GM23338 (cell line): Measurements from ENCODE around the gene ELAVL3. TPM values are rescaled to one million over a fixed set of nuclear protein-coding genes. Genes with fewer than 3 reads are reported as not detected.

Source experiments
- ATAC-seq: fragments of 200-7000 bp; cut with Tn5 transposase; 3 replicates; pipeline ENCODE4 v1.9.1; 2020
- DNase-seq: peaks from one replicate; pipeline ENCODE4 v3.0.0-alpha.2; 2015; ENCODE audit warnings: low spot score
- H2AFZ ChIP-seq: fragments of 200-600 bp; sonication (generic); 2 replicates; pipeline ENCODE4 v1.8.0; 2016; ENCODE audit warnings: antibody characterized with exemption, mild to moderate bottlenecking, moderate library complexity
- H3F3A ChIP-seq: fragments of 200-600 bp; sonication (generic); replicated peaks from 2 replicates; pipeline ENCODE4 v1.8.0; 2017; ENCODE audit warnings: antibody characterized with exemption, mixed run types, low read depth
- H3K27ac ChIP-seq: fragments of 200-600 bp; sonication (generic); 2 replicates; pipeline ENCODE4 v1.6.1; 2016; ENCODE audit warnings: low read depth
- H3K27me3 ChIP-seq: fragments of 200-600 bp; sonication (generic); 2 replicates; pipeline ENCODE4 v1.8.0; 2016; ENCODE audit warnings: mild to moderate bottlenecking, mixed run types, moderate library complexity; ENCODE audit not compliant: insufficient read depth
- H3K36me3 ChIP-seq: fragments of 200-600 bp; sonication (generic); 2 replicates; pipeline ENCODE4 v1.8.0; 2016; ENCODE audit warnings: mild to moderate bottlenecking; ENCODE audit not compliant: insufficient read depth
- H3K4me1 ChIP-seq: fragments of 200-600 bp; sonication (generic); 2 replicates; pipeline ENCODE4 v1.8.0; 2016; ENCODE audit warnings: mild to moderate bottlenecking, moderate library complexity; ENCODE audit not compliant: insufficient read depth
- H3K4me2 ChIP-seq: fragments of 200-600 bp; sonication (generic); 2 replicates; pipeline ENCODE4 v1.7.1; 2017; ENCODE audit warnings: mixed run types
- H3K4me3 ChIP-seq: fragments of 200-600 bp; sonication (generic); 2 replicates; pipeline ENCODE4 v1.6.1; 2016; ENCODE audit warnings: mixed run types
- H3K79me2 ChIP-seq: fragments of 200-600 bp; sonication (generic); replicated peaks from 2 replicates; pipeline ENCODE4 v1.8.0; 2017; ENCODE audit warnings: mild to moderate bottlenecking; ENCODE audit not compliant: insufficient read depth
- H3K9me2 ChIP-seq: fragments of 200-600 bp; sonication (generic); 2 replicates; pipeline ENCODE4 v1.8.0; 2017; ENCODE audit not compliant: insufficient read depth
- H4K20me1 ChIP-seq: fragments of 200-600 bp; sonication (generic); replicated peaks from 2 replicates; pipeline ENCODE4 v1.8.0; 2017; ENCODE audit warnings: mild to moderate bottlenecking; ENCODE audit not compliant: insufficient read depth
- H3K27ac Mint-ChIP-seq: 2 replicates; pipeline ENCODE4 v1.8.0; 2020; ENCODE audit warnings: inconsistent platforms, mild to moderate bottlenecking, moderate library complexity, mixed read lengths
- H3K27me3 Mint-ChIP-seq: 3 replicates; pipeline ENCODE4 v1.8.0; 2022; ENCODE audit warnings: low read depth, mild to moderate bottlenecking, moderate library complexity, mixed read lengths, inconsistent platforms; ENCODE audit not compliant: insufficient read depth, poor library complexity
- H3K36me3 Mint-ChIP-seq: 3 replicates; pipeline ENCODE4 v1.8.0; 2021; ENCODE audit warnings: low read depth, mild to moderate bottlenecking, inconsistent platforms, moderate library complexity, mixed read lengths
- H3K4me1 Mint-ChIP-seq: 3 replicates; pipeline ENCODE4 v1.8.0; 2020; ENCODE audit warnings: mild to moderate bottlenecking, inconsistent platforms, mixed read lengths
- H3K4me3 Mint-ChIP-seq: 3 replicates; pipeline ENCODE4 v1.8.0; 2021; ENCODE audit warnings: moderate library complexity, mild to moderate bottlenecking, inconsistent platforms, mixed read lengths
- H3K9me3 Mint-ChIP-seq: 3 replicates; pipeline ENCODE4 v1.8.0; 2020; ENCODE audit warnings: moderate library complexity, mild to moderate bottlenecking, inconsistent platforms, mixed read lengths
- CREB1 ChIP-seq: fragments of 250-450 bp; sonication (Bioruptor Pico); IDR thresholded peaks from 2 replicates; pipeline ENCODE4 v1.5.0; 2020; ENCODE audit warnings: low read depth, mild to moderate bottlenecking, moderate library complexity
- ETS1 ChIP-seq: IDR thresholded peaks from 2 replicates; pipeline ENCODE4 v1.6.1; 2016; ENCODE audit warnings: antibody characterized with exemption
- EZH2phosphoT487 ChIP-seq: fragments of 200-600 bp; sonication (generic); IDR thresholded peaks from one replicate; pipeline ENCODE4 v1.8.1; 2018; ENCODE audit warnings: antibody characterized with exemption; ENCODE audit not compliant: unreplicated experiment
- POLR2AphosphoS5 ChIP-seq: IDR thresholded peaks from 2 replicates; pipeline ENCODE4 v1.6.1; 2016; ENCODE audit warnings: antibody characterized with exemption, low read depth
- STAT1 ChIP-seq: IDR thresholded peaks from one replicate; pipeline ENCODE4 v1.6.1; 2016; ENCODE audit warnings: antibody characterized with exemption; ENCODE audit not compliant: unreplicated experiment
- ZNF114 ChIP-seq: fragments of 250-450 bp; sonication (Bioruptor Pico); IDR thresholded peaks from 2 replicates; pipeline ENCODE4 v1.5.0; 2020; ENCODE audit warnings: mild to moderate bottlenecking, moderate library complexity
- ZNF331 ChIP-seq: fragments of 250-450 bp; sonication (Bioruptor Pico); IDR thresholded peaks from 2 replicates; pipeline ENCODE4 v1.5.0; 2020; ENCODE audit warnings: low read depth, mild to moderate bottlenecking, moderate library complexity
- ZNF462 ChIP-seq: fragments of 250-450 bp; sonication (Bioruptor Pico); IDR thresholded peaks from 2 replicates; pipeline ENCODE4 v1.5.0; 2020; ENCODE audit warnings: mild to moderate bottlenecking, moderate library complexity
- polyA plus RNA-seq: library from polyadenylated mRNA; unstranded; fragments of >200 nt; fragmentation: Nextera tagmentation; extraction: Ambion mirVana; gene quantifications from 2 replicates; pipeline ENCODE4 v1.2.1, GENCODE V29; 2016
- total RNA-seq: library from RNA; depleted of rRNA; stranded (reverse); fragments of >200 nt; shearing (Covaris generic); gene quantifications from 2 replicates; pipeline ENCODE4 v1.2.3, GENCODE V29; 2014
- TF ChIP-seq, protein P1 (sequence below): IDR thresholded peaks from one replicate; pipeline ENCODE4 v1.6.1; 2018; ENCODE audit warnings: antibody characterized with exemption; ENCODE audit not compliant: unreplicated experiment

The ELAVL3 gene
- total and polyA plus RNA-seq, 2 experiments from 2014 or later, result 0.45 to 1.2 TPM

DNA sequence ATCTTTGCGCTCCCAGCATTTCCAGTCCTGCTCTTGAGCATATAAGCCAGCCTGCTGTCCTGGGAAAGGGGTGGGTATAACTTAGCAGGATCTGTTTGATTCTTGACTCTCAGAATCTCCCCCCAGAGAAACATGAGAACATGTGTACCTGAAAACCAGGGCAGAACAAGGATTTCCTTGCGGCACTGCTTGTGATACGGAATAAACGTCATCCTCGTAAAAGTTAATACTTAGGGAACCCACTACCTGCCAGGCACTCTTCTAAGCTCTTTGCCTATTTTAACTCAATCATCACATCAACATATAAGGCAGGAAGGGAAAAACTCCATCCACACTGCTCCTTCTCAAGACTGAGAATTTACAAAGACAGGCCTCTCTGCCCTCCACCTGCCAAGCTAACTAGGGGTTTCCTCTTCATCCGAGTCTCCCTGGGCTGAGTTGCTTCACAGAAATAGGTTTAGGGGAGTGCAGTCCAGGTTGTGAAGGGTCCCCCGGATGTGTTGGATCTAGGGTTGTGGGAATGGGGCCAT is 23.7 kb upstream of the ELAVL3 start (continued):
- TF ChIP-seq ZNF114 (CRISPR knock-in tag) (no peak), STAT1 (no peak), EZH2phosphoT487 (no peak), POLR2AphosphoS5 (no peak), ETS1 (no peak), ZNF462 (no peak)

DNA sequence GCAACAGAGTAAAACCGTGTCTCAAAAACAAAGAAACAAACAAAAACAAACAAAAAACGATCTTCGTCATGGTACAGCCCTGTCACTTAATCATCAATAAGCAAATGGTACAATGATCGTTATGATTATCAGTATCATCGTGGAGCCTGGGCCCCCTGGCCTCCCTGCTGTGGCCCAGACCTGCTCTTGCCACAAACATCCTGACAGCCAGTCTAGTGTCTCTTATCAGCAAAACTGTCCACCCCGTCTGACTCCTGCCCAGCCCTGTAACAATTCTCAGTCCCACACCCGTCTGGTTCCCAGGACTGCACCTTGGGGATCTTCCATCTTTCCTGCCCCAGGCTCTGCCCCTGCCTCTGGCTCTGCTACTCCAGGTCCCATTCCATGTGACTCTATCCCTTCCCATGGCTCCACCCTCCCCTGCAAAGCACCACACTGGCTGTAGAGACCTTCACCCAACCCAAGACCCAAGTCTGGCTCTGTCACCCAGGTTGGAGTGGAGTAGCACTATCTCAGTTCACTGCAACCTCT is 19.1 kb upstream of the ELAVL3 start:
- Histone ChIP-seq H3K36me3 (no peaks in the 10 kb centered on the region), H4K20me1 (0 out of 2 replicates have a peak, but pooled peaks cover 4% of the 10 kb centered on the region), H2AFZ (no peak overlapping the region), H3K9me2 (no peaks in the 10 kb centered on the region), H3K4me2 (no peak overlapping the region), H3K4me1 (peaks cover 6% of the 10 kb centered on the region), H3F3A (0 out of 2 replicates have a peak, but pooled peaks cover 2% of the 10 kb centered on the region), H3K4me3 (no peak overlapping the region), H3K79me2 (0 out of 2 replicates have a peak, but pooled peaks cover 6% of the 10 kb centered on the region), H3K27me3 (no peaks in the 10 kb centered on the region), H3K27ac (no peak overlapping the region)
- Mint-ChIP-seq H3K9me3 (no peaks in the 10 kb centered on the region), H3K27ac (no peak overlapping the region), H3K36me3 (no peaks in the 10 kb centered on the region; the same call in 2 of the 3 replicates), H3K4me3 (no peak overlapping the region), H3K27me3 (peaks cover 6% of the 10 kb centered on the region), H3K4me1 (peaks cover 8% of the 10 kb centered on the region; the same call in 2 of the 3 replicates)
- DNase-seq (no peak), ATAC-seq (no peak)
- no peak for TF ChIP-seq POLR2AphosphoS5
- no peak for TF ChIP-seq CREB1 (CRISPR knock-in tag)
- TF ChIP-seq, protein P1, sequence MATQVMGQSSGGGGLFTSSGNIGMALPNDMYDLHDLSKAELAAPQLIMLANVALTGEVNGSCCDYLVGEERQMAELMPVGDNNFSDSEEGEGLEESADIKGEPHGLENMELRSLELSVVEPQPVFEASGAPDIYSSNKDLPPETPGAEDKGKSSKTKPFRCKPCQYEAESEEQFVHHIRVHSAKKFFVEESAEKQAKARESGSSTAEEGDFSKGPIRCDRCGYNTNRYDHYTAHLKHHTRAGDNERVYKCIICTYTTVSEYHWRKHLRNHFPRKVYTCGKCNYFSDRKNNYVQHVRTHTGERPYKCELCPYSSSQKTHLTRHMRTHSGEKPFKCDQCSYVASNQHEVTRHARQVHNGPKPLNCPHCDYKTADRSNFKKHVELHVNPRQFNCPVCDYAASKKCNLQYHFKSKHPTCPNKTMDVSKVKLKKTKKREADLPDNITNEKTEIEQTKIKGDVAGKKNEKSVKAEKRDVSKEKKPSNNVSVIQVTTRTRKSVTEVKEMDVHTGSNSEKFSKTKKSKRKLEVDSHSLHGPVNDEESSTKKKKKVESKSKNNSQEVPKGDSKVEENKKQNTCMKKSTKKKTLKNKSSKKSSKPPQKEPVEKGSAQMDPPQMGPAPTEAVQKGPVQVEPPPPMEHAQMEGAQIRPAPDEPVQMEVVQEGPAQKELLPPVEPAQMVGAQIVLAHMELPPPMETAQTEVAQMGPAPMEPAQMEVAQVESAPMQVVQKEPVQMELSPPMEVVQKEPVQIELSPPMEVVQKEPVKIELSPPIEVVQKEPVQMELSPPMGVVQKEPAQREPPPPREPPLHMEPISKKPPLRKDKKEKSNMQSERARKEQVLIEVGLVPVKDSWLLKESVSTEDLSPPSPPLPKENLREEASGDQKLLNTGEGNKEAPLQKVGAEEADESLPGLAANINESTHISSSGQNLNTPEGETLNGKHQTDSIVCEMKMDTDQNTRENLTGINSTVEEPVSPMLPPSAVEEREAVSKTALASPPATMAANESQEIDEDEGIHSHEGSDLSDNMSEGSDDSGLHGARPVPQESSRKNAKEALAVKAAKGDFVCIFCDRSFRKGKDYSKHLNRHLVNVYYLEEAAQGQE, result no peak
- TF ChIP-seq ZNF114 (CRISPR knock-in tag), result no peak
- no peak for TF ChIP-seq ZNF331 (CRISPR knock-in tag)
- TF ChIP-seq ETS1, result no peak
